Right lobe of liver (tissue), 4 donors: ENCODE data around the gene FRMD4A.

Experiments used
- POLR2A ChIP-seq: fragments of 450-650 bp; IDR thresholded peaks from one replicate; pipeline ENCODE4 v1.6.1; 2017; ENCODE audit warnings: antibody characterized with exemption, mild to moderate bottlenecking
- TF ChIP-seq, protein P1 (sequence below), 4 donors: fragments of 200-600 bp in 3 of 4; fragments of 450-650 bp in 1 of 4; IDR thresholded peaks; one replicate each; pipeline versions ENCODE4 v1.5.1 to v1.8.0; 2016 to 2022; ENCODE audit warnings: antibody characterized with exemption in 4 of 4, mild to moderate bottlenecking in 2 of 4
- donor health status: DM: no; HTN: no; CAD: no.
- donor health status: DM: no; HTN: no; CAD: no.
- donor health status: DM: no; HTN: yes; CAD: no.

GRCh38 chr10:13904064-13904463 lies 426.7 kb downstream of the FRMD4A start:
- TF ChIP-seq, protein P1, sequence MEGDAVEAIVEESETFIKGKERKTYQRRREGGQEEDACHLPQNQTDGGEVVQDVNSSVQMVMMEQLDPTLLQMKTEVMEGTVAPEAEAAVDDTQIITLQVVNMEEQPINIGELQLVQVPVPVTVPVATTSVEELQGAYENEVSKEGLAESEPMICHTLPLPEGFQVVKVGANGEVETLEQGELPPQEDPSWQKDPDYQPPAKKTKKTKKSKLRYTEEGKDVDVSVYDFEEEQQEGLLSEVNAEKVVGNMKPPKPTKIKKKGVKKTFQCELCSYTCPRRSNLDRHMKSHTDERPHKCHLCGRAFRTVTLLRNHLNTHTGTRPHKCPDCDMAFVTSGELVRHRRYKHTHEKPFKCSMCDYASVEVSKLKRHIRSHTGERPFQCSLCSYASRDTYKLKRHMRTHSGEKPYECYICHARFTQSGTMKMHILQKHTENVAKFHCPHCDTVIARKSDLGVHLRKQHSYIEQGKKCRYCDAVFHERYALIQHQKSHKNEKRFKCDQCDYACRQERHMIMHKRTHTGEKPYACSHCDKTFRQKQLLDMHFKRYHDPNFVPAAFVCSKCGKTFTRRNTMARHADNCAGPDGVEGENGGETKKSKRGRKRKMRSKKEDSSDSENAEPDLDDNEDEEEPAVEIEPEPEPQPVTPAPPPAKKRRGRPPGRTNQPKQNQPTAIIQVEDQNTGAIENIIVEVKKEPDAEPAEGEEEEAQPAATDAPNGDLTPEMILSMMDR (IDR thresholded peaks at IDR 0.05): no peak
- TF ChIP-seq POLR2A: no peak
